ENCODE measurements around the gene PPFIA1. TPM values are rescaled to one million over a fixed set of nuclear protein-coding genes. Genes with fewer than 3 reads are reported as not detected.

Gene PPFIA1
- total and polyA plus RNA-seq, 2 of the 8 experiments (the other 6 are each of a cell fraction or from before 2014, with no cell fraction given), result 44.3 to 73.5 TPM

DNA sequence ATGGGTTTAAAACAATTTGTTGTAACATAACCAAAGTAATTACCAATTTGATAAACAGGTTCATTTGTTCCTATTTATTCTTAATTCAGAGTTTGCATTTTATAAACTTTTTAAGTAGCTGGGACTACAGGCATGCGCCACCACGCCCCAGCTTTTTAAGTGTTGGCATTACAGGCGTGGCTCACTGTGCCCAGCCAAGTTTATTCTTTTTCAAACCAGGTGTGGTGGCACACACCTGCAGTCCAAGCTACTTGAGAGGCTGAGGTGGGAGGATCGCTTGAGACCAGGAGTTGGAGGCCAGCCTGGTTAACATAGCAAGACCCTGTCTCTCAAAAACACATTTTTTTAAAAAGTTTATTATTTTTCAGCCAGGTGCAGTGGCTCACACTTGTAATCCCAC, 19.1 kb downstream of the PPFIA1 start (continued):
- TF ChIP-seq, protein P1, sequence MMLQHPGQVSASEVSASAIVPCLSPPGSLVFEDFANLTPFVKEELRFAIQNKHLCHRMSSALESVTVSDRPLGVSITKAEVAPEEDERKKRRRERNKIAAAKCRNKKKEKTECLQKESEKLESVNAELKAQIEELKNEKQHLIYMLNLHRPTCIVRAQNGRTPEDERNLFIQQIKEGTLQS (IDR thresholded peaks at IDR 0.05; ENCODE audit: insufficient read depth, low read depth, low read length), result no peak
- no peak for TF ChIP-seq PHF8 (conservative IDR thresholded peaks at IDR 0.05; ENCODE audit: low read depth, low read length)
- no peak for TF ChIP-seq SP2 (IDR thresholded peaks at IDR 0.05; ENCODE audit: low read length)

Measured in H1 (cell line).